ENCODE results near the gene NFE2L1. TPM values are rescaled to one million over a fixed set of nuclear protein-coding genes. Genes with fewer than 3 reads are reported as not detected.

Gene NFE2L1
- total and polyA plus RNA-seq, 9 of the 15 experiments (the other 6 are each of a cell fraction or from before 2014, with no cell fraction given), result 2.0 to 68.6 (median 39.7) TPM

GRCh38 chr17:48025040-48025903 lies 22.9 kb upstream of the NFE2L1 start (continued):
- TF ChIP-seq, protein P1, sequence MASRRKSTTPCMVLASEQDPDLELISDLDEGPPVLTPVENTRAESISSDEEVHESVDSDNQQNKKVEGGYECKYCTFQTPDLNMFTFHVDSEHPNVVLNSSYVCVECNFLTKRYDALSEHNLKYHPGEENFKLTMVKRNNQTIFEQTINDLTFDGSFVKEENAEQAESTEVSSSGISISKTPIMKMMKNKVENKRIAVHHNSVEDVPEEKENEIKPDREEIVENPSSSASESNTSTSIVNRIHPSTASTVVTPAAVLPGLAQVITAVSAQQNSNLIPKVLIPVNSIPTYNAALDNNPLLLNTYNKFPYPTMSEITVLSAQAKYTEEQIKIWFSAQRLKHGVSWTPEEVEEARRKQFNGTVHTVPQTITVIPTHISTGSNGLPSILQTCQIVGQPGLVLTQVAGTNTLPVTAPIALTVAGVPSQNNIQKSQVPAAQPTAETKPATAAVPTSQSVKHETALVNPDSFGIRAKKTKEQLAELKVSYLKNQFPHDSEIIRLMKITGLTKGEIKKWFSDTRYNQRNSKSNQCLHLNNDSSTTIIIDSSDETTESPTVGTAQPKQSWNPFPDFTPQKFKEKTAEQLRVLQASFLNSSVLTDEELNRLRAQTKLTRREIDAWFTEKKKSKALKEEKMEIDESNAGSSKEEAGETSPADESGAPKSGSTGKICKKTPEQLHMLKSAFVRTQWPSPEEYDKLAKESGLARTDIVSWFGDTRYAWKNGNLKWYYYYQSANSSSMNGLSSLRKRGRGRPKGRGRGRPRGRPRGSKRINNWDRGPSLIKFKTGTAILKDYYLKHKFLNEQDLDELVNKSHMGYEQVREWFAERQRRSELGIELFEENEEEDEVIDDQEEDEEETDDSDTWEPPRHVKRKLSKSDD (conservative IDR thresholded peaks at IDR 0.05; ENCODE audit: low read length), result no peak
- TF ChIP-seq VEZF1 (CRISPR knock-in tag; IDR thresholded peaks at IDR 0.05) (peak; percentile 80), ZNF197 (CRISPR knock-in tag; IDR thresholded peaks at IDR 0.05; ENCODE audit: low read depth) (no peak), E2F1 (CRISPR knock-in tag; IDR thresholded peaks at IDR 0.05) (0 out of 2 replicates have a peak, but pooled peaks have one; percentile 14), EGR1 (conservative IDR thresholded peaks at IDR 0.05) (peak; percentile 76), ZNF224 (CRISPR knock-in tag; IDR thresholded peaks at IDR 0.05) (no peak), MGA (IDR thresholded peaks at IDR 0.05) (peak; percentile 91), SMC3 (conservative IDR thresholded peaks at IDR 0.05; ENCODE audit: insufficient read depth, low read depth, low read length) (peak; percentile 84), MED1 (CRISPR knock-in tag; IDR thresholded peaks at IDR 0.05; ENCODE audit: borderline replicate concordance) (no peak)
